IPS-18c (cell line): Measurements from ENCODE around the gene CEBPA.

Experiments used
- H3K4me3 ChIP-seq: 2 replicates; pipeline ENCODE4 v1.7.0; 2013; ENCODE audit warnings: low read depth, mild to moderate bottlenecking, low read length, moderate library complexity; ENCODE audit not compliant: insufficient read depth
- H3K9me3 ChIP-seq: one replicate; pipeline ENCODE4 v1.6.1; 2013; ENCODE audit warnings: mild to moderate bottlenecking, low read length, moderate library complexity; ENCODE audit not compliant: control insufficient read depth, insufficient read depth

The CEBPA gene

DNA sequence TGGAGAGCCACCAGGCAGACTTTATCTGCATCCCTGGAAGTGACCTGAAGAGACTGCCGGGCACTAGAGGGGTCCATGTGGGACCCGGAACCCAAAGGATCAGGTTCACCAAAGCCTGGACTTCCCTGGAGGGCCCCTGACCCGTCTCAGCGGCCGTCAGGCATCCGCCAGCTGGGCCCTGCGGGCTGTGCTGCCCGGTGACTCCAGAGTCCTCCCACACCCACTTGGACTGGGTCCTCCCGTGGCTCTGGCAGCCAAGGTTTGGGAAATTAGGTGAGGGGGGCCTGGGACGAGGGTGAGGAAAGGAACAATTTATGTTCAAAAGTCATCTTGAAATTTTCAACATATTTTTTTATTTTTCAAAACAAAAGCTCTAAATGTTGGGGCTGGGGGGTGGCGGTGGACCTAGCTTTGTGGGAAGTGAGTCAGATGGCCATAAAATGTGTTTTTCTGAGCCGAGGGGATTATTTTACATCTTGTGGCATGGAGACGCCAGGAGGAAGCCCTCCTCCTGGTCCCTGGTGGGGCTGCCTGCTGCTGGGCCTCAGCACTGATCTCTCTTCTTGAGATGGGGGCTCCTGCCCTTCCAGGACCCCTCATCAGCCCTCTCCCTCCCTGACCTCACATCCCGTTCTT lies 20.2 kb downstream of the CEBPA start:
- Histone ChIP-seq H3K9me3 (peaks cover 2% of the 10 kb centered on the region), H3K4me3 (no peak overlapping the region)

- Histone ChIP-seq H3K4me3 (no peak overlapping the region), H3K9me3 (peaks cover 2% of the 10 kb centered on the region)
Observed at GRCh38 chr19:33281296-33281926, 20.9 kb downstream of the CEBPA start.

GRCh38 chr19:33280351-33280921 lies 21.9 kb downstream of the CEBPA start:
- Histone ChIP-seq H3K4me3 (no peak overlapping the region), H3K9me3 (peaks cover 2% of the 10 kb centered on the region)

DNA sequence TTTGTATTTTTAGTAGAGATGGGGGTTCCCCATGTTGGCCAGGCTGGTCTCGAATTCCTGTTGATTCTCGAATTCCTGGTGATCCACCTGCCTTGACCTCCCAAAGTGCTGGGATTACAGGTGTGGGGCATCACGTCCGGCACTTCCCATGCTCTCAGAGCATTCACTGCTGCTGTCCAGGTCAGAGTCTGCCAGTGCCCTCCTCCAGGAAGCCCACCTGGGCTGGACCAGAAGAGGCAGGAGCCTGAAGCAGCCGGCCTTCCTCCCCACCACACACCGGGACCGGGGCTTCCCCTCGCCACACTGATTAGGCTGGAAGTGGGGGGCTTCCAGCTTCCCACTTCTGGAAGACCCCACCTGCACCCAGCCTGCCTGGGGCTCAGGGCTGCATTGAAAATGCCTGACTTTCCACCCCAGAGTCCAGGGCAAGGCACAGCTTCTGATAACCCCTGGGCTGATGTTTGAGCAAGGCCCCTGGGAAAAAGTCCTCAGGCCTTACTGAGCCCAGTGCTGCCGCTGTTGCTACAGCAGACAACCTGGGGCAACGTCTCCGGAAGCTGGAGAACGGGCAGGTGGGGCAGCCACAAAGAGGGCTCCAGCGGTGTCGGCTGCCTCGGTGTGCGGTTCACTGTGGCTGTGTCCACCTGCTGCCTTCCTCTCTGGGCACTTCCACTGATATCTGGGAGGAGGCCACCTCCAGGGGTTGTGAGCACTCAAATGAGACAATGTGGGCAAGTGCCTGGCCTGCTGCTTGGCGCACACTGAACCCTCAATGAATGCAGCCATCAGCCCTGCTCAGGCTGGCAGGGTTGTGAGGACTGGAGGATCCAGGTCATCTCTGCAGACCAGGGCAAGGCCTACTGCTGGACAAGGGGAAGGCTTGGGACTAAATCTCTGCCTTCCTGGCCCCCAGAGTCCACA lies 22.6 kb downstream of the CEBPA start:
- Histone ChIP-seq H3K4me3 (no peak overlapping the region), H3K9me3 (peaks cover 2% of the 10 kb centered on the region)

- no peak overlapping the region for H3K4me3 ChIP-seq
Observed at GRCh38 chr19:33278403-33279269, 23.7 kb downstream of the CEBPA start.

DNA sequence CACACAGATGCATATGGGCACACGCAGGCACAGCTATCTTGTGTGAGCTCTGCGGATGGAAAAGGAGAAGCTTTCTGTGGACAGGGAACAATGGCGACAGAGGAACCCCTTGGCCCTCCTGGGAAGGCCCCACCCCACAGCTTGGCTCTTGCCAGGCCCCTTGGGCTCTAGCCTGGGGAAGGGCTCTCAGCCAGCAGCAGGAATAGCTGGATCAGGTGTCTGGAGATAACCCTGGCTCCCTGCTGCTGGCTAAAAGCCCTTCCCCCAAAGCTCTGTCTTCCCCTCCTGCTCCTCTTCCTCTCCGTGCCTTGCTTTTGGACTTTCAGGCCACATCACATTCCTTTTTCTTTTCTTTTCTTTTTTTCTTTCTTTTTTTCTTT lies 24.3 kb downstream of the CEBPA start:
- Histone ChIP-seq H3K9me3 (peaks cover 2% of the 10 kb centered on the region), H3K4me3 (no peak overlapping the region)

More at GRCh38 chr19:33278403-33279269, 23.7 kb downstream of the CEBPA start:
- peaks cover 2% of the 10 kb centered on the region for H3K9me3 ChIP-seq

- Histone ChIP-seq H3K4me3 (no peak overlapping the region), H3K9me3 (peaks cover 2% of the 10 kb centered on the region)
Observed at GRCh38 chr19:33277434-33277833, 24.9 kb downstream of the CEBPA start.

DNA sequence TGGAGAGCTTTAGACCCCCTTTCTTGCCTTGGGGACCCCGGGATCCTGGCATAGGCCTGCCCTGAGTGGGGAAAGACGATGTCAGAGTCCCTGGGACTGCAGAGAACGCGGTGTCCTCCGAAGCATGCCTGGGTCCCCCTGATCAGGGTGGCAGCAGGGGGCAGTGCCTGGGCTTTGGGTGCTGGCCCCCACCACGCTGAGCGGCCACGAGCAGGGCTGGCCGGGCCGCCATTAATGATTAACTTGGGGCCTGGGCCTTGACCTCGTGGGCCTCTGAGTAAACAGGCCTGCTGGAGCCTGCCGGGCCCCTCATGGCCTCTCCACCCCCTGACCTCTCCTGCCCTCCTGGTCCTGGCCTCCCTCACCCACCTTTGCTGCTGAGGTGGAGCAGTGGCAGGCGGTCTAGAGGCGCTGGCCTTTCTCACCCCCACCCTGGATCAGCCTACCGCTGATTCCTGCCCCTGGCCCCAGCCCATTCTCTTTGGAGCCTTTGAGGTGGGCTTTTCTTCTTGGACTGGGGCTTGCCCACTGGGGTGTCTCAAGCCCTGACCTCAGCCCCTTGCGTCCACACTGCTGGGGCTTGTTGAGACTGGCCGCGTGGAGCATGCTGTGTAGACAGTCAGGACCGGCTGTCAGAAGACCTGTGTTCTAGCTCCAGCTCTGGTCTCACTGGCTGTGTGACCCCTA lies 26.3 kb downstream of the CEBPA start:
- Histone ChIP-seq H3K9me3 (peaks cover 2% of the 10 kb centered on the region), H3K4me3 (no peak overlapping the region)

- peaks cover 2% of the 10 kb centered on the region for H3K9me3 ChIP-seq
Observed at GRCh38 chr19:33275559-33275932, 26.8 kb downstream of the CEBPA start.

GRCh38 chr19:33274663-33275558 lies 27.4 kb downstream of the CEBPA start:
- no peak overlapping the region for H3K4me3 ChIP-seq

More at GRCh38 chr19:33275559-33275932, 26.8 kb downstream of the CEBPA start:
- no peak overlapping the region for H3K4me3 ChIP-seq

DNA sequence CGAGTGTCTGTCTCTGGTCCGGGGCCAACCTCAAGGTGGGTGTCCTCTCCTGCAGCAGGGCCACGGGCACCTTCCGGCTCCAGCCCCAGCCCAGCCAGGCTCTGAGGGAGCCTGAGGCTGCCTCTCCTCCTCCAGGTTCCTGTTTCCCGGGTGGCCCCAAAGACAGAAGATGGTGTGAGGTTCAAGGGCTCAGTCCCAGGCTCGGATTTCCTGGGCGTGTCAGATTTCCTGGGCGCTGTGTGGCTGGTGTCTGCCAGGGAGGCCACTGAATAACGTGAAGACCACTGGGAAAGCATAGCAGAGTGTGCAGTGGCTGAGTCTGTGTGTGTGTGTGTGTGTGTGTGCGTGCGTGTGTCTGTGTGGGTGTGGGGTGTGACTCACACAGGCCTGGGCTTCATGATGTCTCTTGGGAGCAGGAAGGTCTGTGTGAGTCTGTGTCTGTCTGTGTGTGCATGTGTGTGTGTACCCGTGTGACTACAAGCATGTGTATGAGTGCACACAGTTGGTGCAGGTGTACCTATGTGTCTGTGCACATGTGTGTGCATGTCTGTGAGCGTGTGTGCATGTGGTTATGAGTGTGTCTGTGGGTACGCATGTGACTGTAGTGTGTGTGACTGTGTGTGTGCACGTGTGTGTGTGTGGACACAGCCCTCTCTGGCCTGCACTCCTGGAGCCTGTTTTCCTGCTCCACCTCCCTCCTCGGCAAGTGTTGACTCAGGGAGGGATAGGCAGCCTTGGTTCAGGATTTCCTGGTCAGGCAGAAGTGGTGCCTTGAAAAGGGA lies 28.3 kb downstream of the CEBPA start:
- Histone ChIP-seq H3K9me3 (peaks cover 2% of the 10 kb centered on the region), H3K4me3 (no peak overlapping the region)

More at GRCh38 chr19:33274663-33275558, 27.4 kb downstream of the CEBPA start:
- peaks cover 2% of the 10 kb centered on the region for H3K9me3 ChIP-seq

- no peaks in the 10 kb centered on the region for H3K9me3 ChIP-seq
- no peak overlapping the region; the same call in 1 of the 2 replicates for H3K4me3 ChIP-seq
Observed at GRCh38 chr19:33273065-33273736, 29.1 kb downstream of the CEBPA start.

GRCh38 chr19:33271246-33272021 lies 30.9 kb downstream of the CEBPA start:
- Histone ChIP-seq H3K9me3 (no peaks in the 10 kb centered on the region), H3K4me3 (no peak overlapping the region)

DNA sequence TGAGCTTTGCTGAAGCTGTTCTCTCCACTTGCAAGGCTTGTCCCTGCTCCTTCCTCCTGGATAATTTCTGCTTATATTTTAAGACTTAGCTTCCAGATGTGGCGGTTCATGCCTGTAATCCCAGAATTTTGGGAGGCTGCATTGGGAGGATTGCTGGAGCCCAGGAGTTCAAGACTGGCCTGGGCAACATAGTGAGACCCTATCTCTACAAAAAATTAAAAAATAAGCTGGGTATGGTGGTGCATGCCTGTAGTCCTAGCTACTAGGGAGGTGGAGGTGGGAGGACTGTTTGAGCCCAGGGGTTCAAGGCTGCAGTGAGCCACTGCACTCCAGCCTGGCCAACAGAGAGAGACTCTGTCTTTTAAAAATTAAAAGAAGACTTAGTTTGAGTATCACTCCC lies 31.6 kb downstream of the CEBPA start:
- Histone ChIP-seq H3K4me3 (no peak overlapping the region), H3K9me3 (no peaks in the 10 kb centered on the region)
